Omental fat pad (tissue), 4 donors: ENCODE results near the gene WDR26. TPM values are rescaled to one million over a fixed set of nuclear protein-coding genes. Genes with fewer than 3 reads are reported as not detected.
"Not testable (repeated sequence)": the region's sequence is repeated elsewhere in the genome, so short reads cannot be mapped to it uniquely, and the experiment has no call there.

Source experiments
- ATAC-seq: fragments of 150-250 bp; one replicate; pipeline ENCODE4 v1.9.1; 2016; ENCODE audit warnings: mild to moderate bottlenecking, moderate library complexity; ENCODE audit not compliant: low FRiP score
- DNase-seq: peaks from one replicate; pipeline ENCODE4 v3.0.0-alpha.2; 2019; ENCODE audit warnings: low spot score
- CTCF ChIP-seq, 3 donors: fragments of 450-650 bp; IDR thresholded peaks; one replicate each; pipeline ENCODE4 v1.5.1; 2016 to 2017; ENCODE audit warnings: antibody characterized with exemption in 3 of 3, mild to moderate bottlenecking in 3 of 3, moderate library complexity in 2 of 3
- total RNA-seq, 4 donors: library from RNA; depleted of rRNA; stranded (reverse); fragments of >200 nt; gene quantifications; one replicate each; pipeline ENCODE4 v1.1.0, GENCODE V29; 2016

The WDR26 gene
- total RNA-seq, 4 donors from 2014 or later, result 79.9 to 101 (median 93.8) TPM

- DNase-seq, result no peak
- ATAC-seq, result no peak
- no peak for TF ChIP-seq CTCF (IDR thresholded peaks at IDR 0.05)
These were observed 4.0 kb downstream of the WDR26 start for GRCh38 chr1:224430511-224431113.

- no peak for DNase-seq
- no peak for ATAC-seq
- TF ChIP-seq CTCF (IDR thresholded peaks at IDR 0.05), result no peak
These were observed 4.8 kb downstream of the WDR26 start for GRCh38 chr1:224429616-224430326.

- not testable (repeated sequence) for ATAC-seq, DNase-seq
These were observed 5.9 kb downstream of the WDR26 start for GRCh38 chr1:224428713-224429112.

- ATAC-seq, result no peak
- DNase-seq, result no peak
- TF ChIP-seq CTCF (IDR thresholded peaks at IDR 0.05), result no peak
These were observed 7.3 kb downstream of the WDR26 start for GRCh38 chr1:224427346-224427745.

- not testable (repeated sequence) for ATAC-seq, DNase-seq
These were observed 7.7 kb downstream of the WDR26 start for GRCh38 chr1:224426869-224427268.

- ATAC-seq (no peak), DNase-seq (no peak)
- no peak for TF ChIP-seq CTCF (IDR thresholded peaks at IDR 0.05)
These were observed 9.2 kb downstream of the WDR26 start for GRCh38 chr1:224425279-224425884.

- DNase-seq (no peak), ATAC-seq (no peak)
- no peak for TF ChIP-seq CTCF (IDR thresholded peaks at IDR 0.05)
These were observed 14.5 kb downstream of the WDR26 start for GRCh38 chr1:224420106-224420505.

- DNase-seq (no peak), ATAC-seq (no peak)
- TF ChIP-seq CTCF (IDR thresholded peaks at IDR 0.05), result no peak
These were observed 22.8 kb downstream of the WDR26 start for GRCh38 chr1:224411766-224412165.
